ENCODE results near the gene INO80.
"Not testable (repeated sequence)": the region's sequence is repeated elsewhere in the genome, so short reads cannot be mapped to it uniquely, and the experiment has no call there.

INO80 gene

DNA sequence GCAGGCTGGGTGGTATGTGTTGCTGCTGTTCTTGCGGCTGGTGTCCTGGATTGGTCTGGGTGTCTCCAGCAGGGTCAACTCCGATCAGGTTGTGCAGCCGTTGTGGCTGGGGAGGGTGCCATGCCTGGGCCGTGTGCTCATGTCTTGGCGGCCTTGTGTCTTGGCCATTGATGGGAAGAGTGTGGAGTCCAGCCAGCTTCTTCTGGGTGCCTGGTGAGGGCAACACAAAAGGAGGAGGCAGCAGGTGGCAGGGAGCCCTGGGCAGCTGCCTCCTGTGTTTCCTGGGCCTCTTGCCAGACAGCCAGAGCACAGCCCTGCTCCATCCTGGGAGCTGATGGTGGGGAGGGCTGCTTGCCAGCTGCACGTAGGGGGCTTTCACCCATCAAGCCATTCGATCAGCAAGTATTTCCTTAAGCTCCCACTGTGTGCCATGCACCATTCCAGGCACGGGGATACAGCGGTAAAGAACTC lies 158.5 kb downstream of the INO80 start:
- DNase-seq (no peak), ATAC-seq (replicated peaks) (no peak)
- peaks cover 7% of the 10 kb centered on the region for H3K36me3 Mint-ChIP-seq (ENCODE audit: insufficient read depth)
- peaks cover 11 to 15% of the 10 kb centered on the region in 2 donors for H3K4me1 Mint-ChIP-seq (ENCODE audit: low read depth in 2 of 2)
- no peaks in the 10 kb centered on the region for H3K9me3 Mint-ChIP-seq
- H3K4me3 Mint-ChIP-seq = no peak overlapping the region
- no peak overlapping the region for H3K27ac Mint-ChIP-seq
- peaks cover 9 to 25% of the 10 kb centered on the region in 2 donors for H3K27me3 Mint-ChIP-seq

DNA sequence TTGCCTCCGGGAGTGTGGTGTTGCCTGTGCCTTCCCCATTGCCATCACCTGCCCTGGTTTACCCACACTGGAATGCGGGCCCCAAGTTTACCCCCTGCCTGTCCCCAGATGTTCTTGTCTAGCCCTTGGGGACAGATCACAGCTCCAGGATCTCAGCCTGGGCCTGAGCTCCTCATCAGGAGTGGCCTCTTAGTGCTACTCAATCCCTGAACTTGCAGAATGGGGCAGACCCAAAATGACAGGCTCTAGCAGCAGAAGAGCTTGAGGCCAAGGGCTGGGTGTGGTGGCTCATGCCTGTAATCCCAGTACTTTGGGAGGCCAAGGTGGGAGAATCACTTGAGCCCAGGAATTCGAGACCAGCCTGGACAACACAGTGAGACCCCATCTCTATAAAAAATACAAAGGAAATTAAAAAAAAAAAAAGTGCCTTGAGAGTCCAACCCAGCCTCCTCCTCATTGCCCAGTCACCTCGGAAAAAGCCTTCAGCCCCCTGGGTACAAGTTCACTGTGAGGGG lies 159.0 kb downstream of the INO80 start:
- ATAC-seq (replicated peaks) (no peak), DNase-seq (no peak)
- H3K36me3 Mint-ChIP-seq (ENCODE audit: insufficient read depth) = peaks cover 7% of the 10 kb centered on the region
- H3K27me3 Mint-ChIP-seq = peaks cover 9 to 24% of the 10 kb centered on the region in 2 donors
- H3K4me1 Mint-ChIP-seq (ENCODE audit: low read depth in 2 of 2) = peaks cover 11 to 17% of the 10 kb centered on the region in 2 donors
- no peak overlapping the region for H3K4me3 Mint-ChIP-seq
- H3K27ac Mint-ChIP-seq = no peak overlapping the region
- H3K9me3 Mint-ChIP-seq = no peaks in the 10 kb centered on the region

DNA sequence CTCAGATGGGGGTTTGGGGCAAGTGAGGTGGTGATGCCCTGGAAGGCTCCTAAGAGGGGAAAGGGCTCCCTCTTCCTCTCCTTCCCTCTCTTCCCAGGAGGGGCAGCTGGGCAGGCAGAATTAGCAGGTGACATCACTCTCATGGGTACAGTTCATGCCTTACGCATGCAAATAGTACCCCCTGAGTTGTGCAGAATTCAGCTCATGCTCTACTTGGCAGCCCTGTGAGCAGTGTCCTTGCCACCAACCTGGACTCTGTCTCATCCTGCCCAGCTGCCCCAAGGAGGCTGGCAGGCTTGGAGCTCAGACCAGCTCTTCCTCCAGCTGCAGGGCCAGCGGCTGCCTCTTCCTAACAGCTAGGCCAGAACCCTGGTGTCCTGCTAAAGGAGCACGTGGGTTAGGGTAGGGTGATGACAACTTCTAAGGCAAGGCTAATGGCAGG lies 159.5 kb downstream of the INO80 start:
- Mint-ChIP-seq H3K9me3 (no peaks in the 10 kb centered on the region), H3K27ac (peak overlapping the region in 1 of 2 donors; percentile 38), H3K27me3 (peaks cover 9 to 28% of the 10 kb centered on the region in 2 donors), H3K4me1 (ENCODE audit: low read depth in 2 of 2) (peaks cover 11 to 17% of the 10 kb centered on the region in 2 donors), H3K36me3 (ENCODE audit: insufficient read depth) (peaks cover 7% of the 10 kb centered on the region), H3K4me3 (no peak overlapping the region)
- ATAC-seq (replicated peaks) (no peak), DNase-seq (no peak)

DNA sequence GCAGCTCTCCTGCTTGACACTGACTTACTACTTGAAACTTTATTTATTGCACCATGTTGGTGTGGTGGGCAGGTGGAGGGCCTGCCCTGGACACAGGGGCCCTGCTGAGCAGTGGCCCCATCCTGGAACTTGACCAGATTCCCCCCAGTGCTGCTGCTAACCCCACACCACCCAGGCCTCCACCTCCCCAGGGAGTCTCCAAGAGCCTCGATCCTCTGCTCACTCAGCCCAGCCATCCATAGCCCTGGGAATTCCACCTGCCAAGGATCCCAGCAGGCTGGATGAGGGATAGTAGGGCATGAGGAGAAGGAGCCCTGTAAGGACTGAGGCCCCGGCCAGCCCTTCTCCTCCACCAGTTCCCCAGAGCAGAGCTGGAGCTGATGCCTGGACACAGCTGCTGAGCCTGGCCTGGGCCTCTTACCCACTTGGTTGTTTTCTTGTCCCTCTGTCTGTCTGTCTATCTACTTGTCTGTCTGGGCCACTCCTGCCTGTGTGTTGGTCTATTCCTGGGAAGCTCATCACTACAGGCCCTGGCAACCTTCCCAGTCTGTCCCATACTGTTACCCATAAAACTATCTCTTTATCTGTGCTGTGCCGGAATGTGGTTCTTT lies 160.0 kb downstream of the INO80 start:
- DNase-seq (no peak), ATAC-seq (replicated peaks) (no peak)
- H3K36me3 Mint-ChIP-seq (ENCODE audit: insufficient read depth) = peaks cover 7% of the 10 kb centered on the region
- no peaks in the 10 kb centered on the region for H3K9me3 Mint-ChIP-seq
- H3K27me3 Mint-ChIP-seq = peaks cover 9 to 32% of the 10 kb centered on the region in 2 donors
- peaks cover 11 to 17% of the 10 kb centered on the region in 2 donors for H3K4me1 Mint-ChIP-seq (ENCODE audit: low read depth in 2 of 2)
- H3K27ac Mint-ChIP-seq = no peak overlapping the region
- H3K4me3 Mint-ChIP-seq = no peak overlapping the region

DNA sequence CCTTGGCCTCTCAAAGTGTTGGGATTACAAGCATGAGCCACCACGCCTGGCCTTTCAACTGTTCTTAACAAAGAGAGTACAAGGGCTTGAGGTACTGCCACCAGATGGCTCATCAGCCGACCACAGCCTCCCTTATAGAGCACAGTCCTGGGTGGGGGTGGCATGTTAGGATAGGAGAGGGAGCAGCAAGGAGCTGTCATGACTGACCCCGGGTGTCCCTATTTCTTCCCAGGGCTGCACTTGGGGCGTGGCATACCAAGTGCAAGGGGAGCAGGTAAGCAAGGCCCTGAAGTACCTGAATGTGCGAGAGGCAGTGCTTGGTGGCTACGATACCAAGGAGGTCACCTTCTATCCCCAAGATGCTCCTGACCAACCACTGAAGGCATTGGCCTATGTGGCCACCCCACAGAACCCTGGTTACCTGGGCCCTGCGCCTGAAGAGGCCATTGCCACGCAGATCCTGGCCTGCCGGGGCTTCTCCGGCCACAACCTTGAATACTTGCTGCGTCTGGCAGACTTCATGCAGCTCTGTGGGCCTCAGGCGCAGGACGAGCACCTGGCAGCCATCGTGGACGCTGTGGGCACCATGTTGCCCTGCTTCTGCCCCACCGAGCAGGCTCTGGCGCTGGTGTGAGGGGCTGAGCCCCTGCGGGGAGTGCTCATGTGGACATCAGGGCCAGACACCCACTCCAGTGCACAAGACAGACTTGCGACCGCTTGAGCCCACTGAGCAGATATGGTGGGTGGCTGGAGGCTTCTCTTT lies 160.8 kb downstream of the INO80 start:
- peaks cover 11 to 17% of the 10 kb centered on the region in 2 donors for H3K4me1 Mint-ChIP-seq (ENCODE audit: low read depth in 2 of 2)
- ATAC-seq (replicated peaks) (no peak), DNase-seq (no peak)
- peaks cover 9 to 30% of the 10 kb centered on the region in 2 donors for H3K27me3 Mint-ChIP-seq
- H3K9me3 Mint-ChIP-seq = no peaks in the 10 kb centered on the region
- peaks cover 7% of the 10 kb centered on the region for H3K36me3 Mint-ChIP-seq (ENCODE audit: insufficient read depth)
- H3K27ac Mint-ChIP-seq = no peak overlapping the region
- H3K4me3 Mint-ChIP-seq = no peak overlapping the region

DNA sequence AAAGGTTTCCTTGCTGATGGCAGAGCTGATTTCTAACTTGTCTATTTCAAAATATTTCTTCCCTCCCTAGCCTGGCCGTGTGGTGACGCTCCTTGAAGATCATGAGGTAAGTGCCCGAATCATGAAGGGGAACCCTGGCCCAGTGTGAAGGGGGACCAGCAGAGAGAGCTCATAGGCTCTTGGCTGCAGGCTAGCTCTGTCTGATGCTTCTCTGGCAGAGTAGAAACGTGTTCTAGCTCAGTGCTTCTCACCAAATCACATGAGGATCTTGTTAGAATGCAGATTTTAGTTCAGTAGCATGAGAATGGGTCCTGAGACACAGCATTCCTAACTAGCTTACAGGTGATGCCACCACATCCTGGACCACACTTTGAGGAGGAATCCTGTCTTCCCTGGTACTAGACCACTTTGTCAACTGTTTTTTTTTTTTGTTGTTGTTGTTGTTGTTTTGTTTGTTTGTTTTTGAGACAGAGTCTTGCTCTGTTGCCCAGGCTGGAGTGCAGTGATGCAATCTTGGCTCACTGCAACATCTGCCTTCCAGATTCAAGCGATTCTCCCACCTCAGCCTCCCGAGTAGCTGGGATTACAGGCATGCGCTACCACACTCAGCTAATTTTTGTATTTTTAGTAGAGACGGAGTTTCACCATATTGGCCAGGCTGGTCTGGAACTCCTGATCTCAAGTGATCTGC lies 161.8 kb downstream of the INO80 start:
- not testable (repeated sequence) for H3K9me3 Mint-ChIP-seq; DNase-seq; H3K36me3 Mint-ChIP-seq (ENCODE audit: insufficient read depth); ATAC-seq (replicated peaks); H3K27ac Mint-ChIP-seq
- Mint-ChIP-seq H3K4me3 (peak overlapping the region; percentile 90), H3K4me1 (ENCODE audit: low read depth in 2 of 2) (peaks cover 10 to 11% of the 10 kb centered on the region in 2 donors), H3K27me3 (peaks cover 9 to 25% of the 10 kb centered on the region in 2 donors)

DNA sequence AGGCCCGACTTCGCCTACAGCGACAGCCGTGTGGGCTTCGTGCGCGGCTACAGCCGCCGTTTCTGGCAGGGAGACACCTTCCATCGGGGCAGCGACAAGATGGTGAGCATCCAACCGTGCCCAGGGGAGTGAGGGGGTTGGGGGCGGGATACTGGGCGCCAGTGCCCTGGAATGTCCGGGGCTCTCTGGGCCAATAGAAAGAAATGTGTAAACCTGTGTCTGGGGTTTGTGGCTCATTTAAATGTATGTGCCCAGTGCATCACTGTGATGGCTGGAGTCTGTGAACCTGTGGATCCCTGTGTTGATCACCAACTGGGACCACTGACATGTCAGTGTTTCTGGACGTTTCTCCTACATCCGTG lies 162.4 kb downstream of the INO80 start:
- H3K36me3 Mint-ChIP-seq (ENCODE audit: insufficient read depth) = peaks cover 7% of the 10 kb centered on the region
- H3K9me3 Mint-ChIP-seq = no peaks in the 10 kb centered on the region
- peak overlapping the region; percentile 90 for H3K4me3 Mint-ChIP-seq
- peak overlapping the region in 1 of 2 donors; percentile 89 for H3K27ac Mint-ChIP-seq
- peaks cover 10 to 11% of the 10 kb centered on the region in 2 donors for H3K4me1 Mint-ChIP-seq (ENCODE audit: low read depth in 2 of 2)
- H3K27me3 Mint-ChIP-seq = peaks cover 8 to 27% of the 10 kb centered on the region in 2 donors
- no peak for ATAC-seq (replicated peaks)
- DNase-seq = no peak

DNA sequence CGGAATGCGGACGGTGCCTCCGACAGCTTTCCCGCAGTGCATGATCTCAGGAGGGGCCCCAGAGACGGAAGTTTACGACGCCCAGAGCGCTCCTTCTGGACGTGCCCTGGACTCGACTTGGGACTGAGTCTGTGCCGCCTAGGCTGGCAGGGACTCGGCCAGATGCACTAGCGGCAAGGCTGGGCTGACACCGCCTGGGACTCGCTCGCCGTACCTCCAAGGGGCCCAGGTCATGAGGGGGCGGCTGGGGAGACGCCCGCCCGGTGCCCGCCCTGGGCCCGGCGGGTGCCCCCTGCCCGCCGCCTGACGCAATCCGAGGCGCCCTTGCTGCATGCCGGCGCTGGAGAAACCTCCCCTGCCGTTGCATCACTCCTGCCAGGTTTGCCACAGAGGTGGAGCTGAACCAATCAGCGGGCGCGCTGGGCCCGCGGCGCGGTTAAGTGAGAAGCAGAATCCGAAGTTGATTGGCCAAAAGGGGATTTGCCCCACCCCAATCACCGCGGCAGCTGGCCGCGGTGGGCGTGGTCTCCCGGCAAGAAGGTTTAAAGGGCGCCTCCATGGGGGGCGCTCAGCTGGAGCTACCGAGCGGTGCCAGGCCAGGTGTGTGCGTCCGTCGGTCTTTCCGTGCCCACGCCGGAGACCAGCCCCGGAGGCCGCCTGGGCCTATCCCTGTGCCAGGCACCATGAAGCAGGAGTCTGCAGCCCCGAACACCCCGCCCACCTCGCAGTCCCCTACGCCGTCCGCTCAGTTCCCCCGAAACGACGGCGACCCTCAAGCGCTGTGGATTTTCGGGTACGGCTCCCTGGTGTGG lies 163.0 kb downstream of the INO80 start, which contains the start of gene CHAC1:
Gene CHAC1, plus strand, starts transcription at position 571 of the 812 bp plus-strand sequence. Its CDS starts 113 bp downstream, at position 684.
- DNase-seq (peak; percentile 86 to 89 (median 89)), ATAC-seq (replicated peaks) (peak; percentile 97)
- no peaks in the 10 kb centered on the region for H3K9me3 Mint-ChIP-seq
- peaks cover 7% of the 10 kb centered on the region for H3K36me3 Mint-ChIP-seq (ENCODE audit: insufficient read depth)
- H3K4me3 Mint-ChIP-seq = peak within 1 kb of the TSS; percentile 90
- peaks cover 5 to 24% of the 10 kb centered on the region in 2 donors for H3K27me3 Mint-ChIP-seq
- H3K4me1 Mint-ChIP-seq (ENCODE audit: low read depth in 2 of 2) = peaks cover 10 to 11% of the 10 kb centered on the region in 2 donors
- H3K27ac Mint-ChIP-seq = peak within 1 kb of the TSS; percentile 13 to 89

DNA sequence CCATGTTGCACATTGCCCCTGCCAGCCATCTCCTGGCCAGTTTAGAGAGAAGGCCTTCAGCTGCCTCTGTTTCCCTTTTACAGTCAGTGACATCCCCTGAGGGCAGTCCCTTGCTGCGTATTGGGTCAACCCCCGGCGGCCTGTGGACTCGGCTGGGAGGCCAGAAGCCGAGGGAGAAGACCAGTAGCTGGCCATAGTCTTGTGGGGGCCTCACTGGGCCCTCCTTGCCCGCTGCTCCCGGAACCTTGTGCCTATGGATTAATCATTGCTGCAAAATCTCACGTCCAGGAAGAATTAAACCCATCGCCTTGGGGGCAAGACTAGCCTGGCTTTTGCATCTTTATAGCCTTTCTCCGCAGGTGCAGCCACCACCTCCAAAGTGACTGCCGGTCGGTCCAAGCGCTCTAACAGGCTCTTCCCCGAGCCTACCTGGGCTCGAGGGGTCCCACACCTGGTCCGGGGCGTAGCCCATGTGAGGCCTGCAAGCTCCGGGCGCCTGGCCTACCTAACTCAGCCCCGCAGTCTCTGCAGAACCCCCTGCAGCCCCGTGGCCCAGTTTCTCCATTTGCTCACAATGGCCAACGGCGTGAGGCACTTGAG lies 163.7 kb downstream of the INO80 start:
- Mint-ChIP-seq H3K27ac (peak overlapping the region in 1 of 2 donors; percentile 89), H3K4me3 (peak overlapping the region; percentile 90), H3K36me3 (ENCODE audit: insufficient read depth) (peaks cover 7% of the 10 kb centered on the region), H3K4me1 (ENCODE audit: low read depth in 2 of 2) (peaks cover 10 to 11% of the 10 kb centered on the region in 2 donors), H3K9me3 (no peaks in the 10 kb centered on the region), H3K27me3 (peaks cover 5 to 20% of the 10 kb centered on the region in 2 donors)
- DNase-seq (no peak), ATAC-seq (replicated peaks) (no peak)

DNA sequence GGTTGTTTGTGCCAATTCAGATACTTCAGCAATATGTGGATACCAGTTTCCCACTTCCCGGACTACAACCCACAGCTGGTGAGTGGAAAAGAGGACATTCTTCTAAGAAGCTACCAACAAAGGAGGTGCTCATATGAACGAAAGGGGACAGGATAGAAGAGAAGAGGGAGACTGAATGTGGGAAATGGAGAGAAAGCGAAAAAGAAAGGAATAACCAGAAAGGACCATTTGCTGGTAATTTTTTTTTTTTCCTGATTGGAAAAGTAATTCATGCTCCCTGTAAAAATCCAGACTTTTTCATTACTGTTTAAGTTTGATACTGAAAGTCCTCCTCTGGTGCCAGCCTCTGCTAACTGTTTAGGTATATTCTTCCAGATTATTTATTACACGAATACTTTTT lies 164.3 kb downstream of the INO80 start:
- ATAC-seq (replicated peaks) (no peak), DNase-seq (no peak)
- Mint-ChIP-seq H3K4me3 (peak overlapping the region in 1 of 2 donors; percentile 90), H3K27me3 (peaks cover 5 to 20% of the 10 kb centered on the region in 2 donors), H3K4me1 (ENCODE audit: low read depth in 2 of 2) (peaks cover 10 to 11% of the 10 kb centered on the region in 2 donors), H3K9me3 (no peaks in the 10 kb centered on the region), H3K27ac (no peak overlapping the region), H3K36me3 (ENCODE audit: insufficient read depth) (peaks cover 7% of the 10 kb centered on the region)

DNA sequence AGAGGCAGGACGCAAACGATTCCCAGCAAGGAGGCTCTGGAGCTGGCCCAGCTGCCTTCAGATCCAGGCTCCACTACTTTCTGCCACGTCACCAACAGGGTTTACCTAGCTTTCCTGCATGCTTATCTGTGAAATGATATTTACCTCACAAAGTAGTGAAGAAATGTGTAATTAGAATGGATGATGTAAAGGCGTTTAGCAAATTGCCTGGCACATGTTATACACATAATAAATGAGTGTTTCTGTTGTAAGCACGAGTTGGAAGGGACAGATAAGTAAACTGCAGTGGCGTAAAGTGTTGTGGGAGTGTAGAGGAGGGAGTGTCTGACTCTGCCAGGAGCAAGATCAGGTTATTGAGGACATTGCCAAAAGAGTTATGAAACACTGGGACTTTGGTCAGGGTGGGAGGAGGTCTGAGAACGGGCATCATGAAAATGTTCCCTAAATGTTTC lies 166.3 kb downstream of the INO80 start:
- H3K27ac Mint-ChIP-seq = no peak overlapping the region
- H3K9me3 Mint-ChIP-seq = no peaks in the 10 kb centered on the region
- peaks cover 5 to 20% of the 10 kb centered on the region in 2 donors for H3K27me3 Mint-ChIP-seq
- H3K36me3 Mint-ChIP-seq (ENCODE audit: insufficient read depth) = peaks cover 4% of the 10 kb centered on the region
- ATAC-seq (replicated peaks) (no peak), DNase-seq (no peak)
- H3K4me3 Mint-ChIP-seq = no peak overlapping the region
- H3K4me1 Mint-ChIP-seq (ENCODE audit: low read depth in 2 of 2) = peaks cover 10 to 11% of the 10 kb centered on the region in 2 donors

Measured in effector memory CD8-positive, alpha-beta T cell (primary cell).